GM13976 (cell line): ENCODE results near the gene HLA-B.
A peak's percentile ranks its signal among the peaks of the same experiment; 100 is the strongest.

ENCODE experiments used
- DNase-seq: peaks from one replicate; pipeline ENCODE4 v3.0.0; 2012; ENCODE audit warnings: low spot score
- CTCF ChIP-seq: IDR thresholded peaks from 2 replicates; pipeline ENCODE4 v1.5.1; 2012; ENCODE audit warnings: borderline replicate concordance, mild to moderate bottlenecking; ENCODE audit not compliant: insufficient read depth; ENCODE audit errors: extremely low read depth, missing control alignments, control extremely low read depth
- in situ Hi-C: fragments of 300-500 bp; cut with MboI; formaldehyde crosslinking; loops from one replicate; pipeline ENCODE4 v1.12.0; 2022; ENCODE audit warnings: low sequenced_read_pairs, mixed read lengths, inconsistent platforms; ENCODE audit not compliant: unreplicated experiment

Gene HLA-B

DNA sequence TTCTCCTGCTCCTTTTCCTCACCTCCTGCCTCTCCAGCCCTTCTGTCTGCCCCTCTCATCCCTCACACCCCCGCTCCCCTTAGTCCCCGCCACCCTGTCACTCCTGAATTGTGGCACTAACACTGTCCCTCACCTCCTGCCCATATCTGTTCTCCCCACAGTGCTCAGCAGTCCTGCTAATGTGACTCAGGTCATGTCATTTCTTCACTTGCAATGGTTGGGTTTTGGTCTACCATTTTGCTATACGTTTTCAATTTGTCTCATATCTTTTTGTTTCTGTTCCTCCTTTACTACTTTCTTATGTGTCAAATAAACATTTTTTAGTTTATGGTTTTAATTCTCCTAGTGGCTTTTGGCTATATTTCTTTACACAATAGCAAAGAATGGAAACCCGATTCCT is 1.3 kb upstream of the HLA-B start:
- TF ChIP-seq CTCF, result no peak
- in situ Hi-C loops, result no loop called here
- no peak for DNase-seq

- DNase-seq, result no peak
- TF ChIP-seq CTCF, result no peak
- in situ Hi-C loops, result no loop called here
Observed at GRCh38 chr6:31357886-31358285, 907 bp upstream of the HLA-B start.

DNA sequence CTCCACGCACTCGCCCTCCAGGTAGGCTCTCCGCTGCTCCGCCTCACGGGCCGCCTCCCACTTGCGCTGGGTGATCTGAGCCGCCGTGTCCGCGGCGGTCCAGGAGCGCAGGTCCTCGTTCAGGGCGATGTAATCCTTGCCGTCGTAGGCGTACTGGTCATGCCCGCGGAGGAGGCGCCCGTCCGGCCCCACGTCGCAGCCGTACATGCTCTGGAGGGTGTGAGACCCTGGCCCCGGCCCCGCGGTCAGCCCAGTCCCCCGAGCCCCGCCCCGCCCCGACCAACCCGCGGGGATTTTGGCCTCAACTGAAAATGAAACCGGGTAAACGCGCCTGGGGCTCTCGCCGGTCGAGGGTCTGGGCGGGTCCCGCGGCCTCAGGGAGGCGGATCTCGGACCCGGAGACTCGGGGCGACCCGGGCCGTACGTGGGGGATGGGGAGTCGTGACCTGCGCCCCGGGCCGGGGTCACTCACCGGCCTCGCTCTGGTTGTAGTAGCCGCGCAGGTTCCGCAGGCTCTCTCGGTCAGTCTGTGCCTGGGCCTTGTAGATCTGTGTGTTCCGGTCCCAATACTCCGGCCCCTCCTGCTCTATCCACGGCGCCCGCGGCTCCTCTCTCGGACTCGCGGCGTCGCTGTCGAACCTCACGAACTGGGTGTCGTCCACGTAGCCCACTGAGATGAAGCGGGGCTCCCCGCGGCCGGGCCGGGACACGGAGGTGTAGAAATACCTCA is 598 bp downstream of the HLA-B start:
- TF ChIP-seq CTCF, result no peak

GRCh38 chr6:31355583-31355948 is 1.4 kb downstream of the HLA-B start:
- TF ChIP-seq CTCF, result no peak
- in situ Hi-C loops, result no loop called here
- no peak for DNase-seq

More for the DNA sequence above, 598 bp downstream of the HLA-B start:
- in situ Hi-C loops, result no loop called here
- peak; percentile 61 for DNase-seq

DNA sequence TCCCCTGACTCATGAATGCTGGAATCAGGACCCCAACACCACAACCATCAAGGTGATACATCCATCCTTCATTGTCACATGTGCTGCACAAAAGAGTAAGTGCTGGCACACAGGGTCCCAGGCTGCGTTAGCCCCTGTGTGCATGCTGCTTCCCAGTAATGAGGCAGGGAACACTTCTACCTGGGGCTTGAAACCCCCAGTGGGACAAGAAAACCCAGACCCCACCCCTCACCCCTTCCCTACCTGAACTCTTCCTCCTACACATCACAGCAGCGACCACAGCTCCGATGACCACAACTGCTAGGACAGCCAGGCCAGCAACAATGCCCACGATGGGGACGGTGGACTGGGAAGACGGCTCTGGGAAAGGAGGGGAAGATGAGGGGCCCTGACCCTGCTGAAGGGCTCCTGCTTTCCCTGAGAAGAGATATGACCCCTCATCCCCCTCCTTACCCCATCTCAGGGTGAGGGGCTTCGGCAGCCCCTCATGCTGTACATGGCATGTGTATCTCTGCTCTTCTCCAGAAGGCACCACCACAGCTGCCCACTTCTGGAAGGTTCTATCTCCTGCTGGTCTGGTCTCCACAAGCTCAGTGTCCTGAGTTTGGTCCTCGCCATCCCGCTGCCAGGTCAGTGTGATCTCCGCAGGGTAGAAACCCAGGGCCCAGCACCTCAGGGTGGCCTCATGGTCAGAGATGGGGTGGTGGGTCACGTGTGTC is 2.0 kb downstream of the HLA-B start:
- TF ChIP-seq CTCF, result no peak
- DNase-seq, result no peak
- in situ Hi-C loops, result loop anchor here (5.0 kb wide), 1 partner anchor 88 kb away; no protein-coding TSS in a partner anchor

DNA sequence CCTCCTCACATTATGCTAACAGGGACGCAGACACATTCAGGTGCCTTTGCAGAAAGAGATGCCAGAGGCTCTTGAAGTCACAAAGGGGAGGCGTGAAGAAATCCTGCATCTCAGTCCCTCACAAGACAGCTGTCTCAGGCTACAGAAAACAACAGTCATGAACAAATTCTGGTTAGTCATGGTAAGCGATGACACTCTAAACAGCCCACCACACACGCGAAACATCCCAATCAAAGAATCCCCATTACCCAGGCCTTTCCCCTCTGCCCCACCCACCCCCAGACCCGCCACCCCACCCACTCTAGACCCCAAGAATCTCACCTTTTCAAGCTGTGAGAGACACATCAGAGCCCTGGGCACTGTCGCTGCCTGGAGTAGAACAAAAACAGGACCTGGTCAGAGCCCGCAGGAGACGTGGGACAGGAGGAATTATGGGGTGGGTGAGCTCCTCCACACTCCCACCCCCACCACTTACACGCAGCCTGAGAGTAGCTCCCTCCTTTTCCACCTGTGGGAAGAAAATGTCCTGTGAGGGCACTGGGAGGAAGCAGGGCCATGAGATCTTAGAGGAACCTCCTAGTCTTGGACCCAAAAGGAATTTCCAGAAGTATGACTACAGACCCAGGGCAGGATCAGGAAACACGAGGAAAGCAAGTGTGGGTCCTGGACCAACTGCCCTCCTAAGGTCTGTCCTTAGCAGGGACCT is 2.7 kb downstream of the HLA-B start:
- no peak for DNase-seq
- in situ Hi-C loops, result loop anchor here (5.0 kb wide), 1 partner anchor 87 kb away; no protein-coding TSS in a partner anchor
- TF ChIP-seq CTCF, result no peak
